GM12878 (cell line): ENCODE data around the gene PEX12. TPM values are rescaled to one million over a fixed set of nuclear protein-coding genes. Genes with fewer than 3 reads are reported as not detected.
"Not testable (repeated sequence)": the region's sequence is repeated elsewhere in the genome, so short reads cannot be mapped to it uniquely, and the experiment has no call there.

Source experiments
- ATAC-seq: fragments of 200-7000 bp; cut with Tn5 transposase; 3 replicates; pipeline ENCODE4 v1.9.1; 2020; ENCODE audit warnings: mild to moderate bottlenecking, moderate library complexity
- BruUV-seq: library from RNA; stranded (reverse); fragments of 400-500 nt; replicated peaks from 2 replicates; lab custom pipeline; 2021; lab: Mats Ljungman, UMichigan
- CTCF ChIA-PET: fragments of 300-600 bp; sonication (Branson Sonifier 250); formaldehyde crosslinking; extraction: SDS; loops from one replicate; lab custom pipeline; 2021; ENCODE audit warnings: inconsistent platforms; lab: Yijun Ruan, JAX
- POLR2A ChIA-PET: fragments of 350-600 bp; formaldehyde crosslinking; extraction: SDS; loops from one replicate; lab custom pipeline; 2021; ENCODE audit warnings: inconsistent platforms; lab: Charles Lee
- RAD21 ChIA-PET: fragments of 300-600 bp; sonication (Branson Sonifier 250); formaldehyde crosslinking; loops from one replicate; lab custom pipeline; 2023; ENCODE audit warnings: antibody characterized with exemption; ENCODE audit not compliant: unreplicated experiment; lab: Charles Lee
- SMC1A ChIA-PET: fragments of 300-600 bp; sonication (Branson Sonifier 250); formaldehyde crosslinking; loops from one replicate; lab custom pipeline; 2023; ENCODE audit not compliant: unreplicated experiment, uncharacterized antibody; lab: Charles Lee
- DNase-seq: peaks from one replicate; pipeline ENCODE4 v3.0.0-alpha.2; 2011; ENCODE audit warnings: low read depth, low spot score
- FAIRE-seq: peaks from 3 replicates; lab custom pipeline; 2011; peaks lifted over from hg19 to GRCh38; lab: Jason Lieb, UNC
- H2AFZ ChIP-seq: 2 replicates; pipeline ENCODE4 v1.6.0; 2011; ENCODE audit warnings: low read depth, low read length, control low read depth; ENCODE audit not compliant: control insufficient read depth
- H3K27ac ChIP-seq: 2 replicates; pipeline ENCODE4 v1.5.1; 2011; ENCODE audit warnings: control low read depth; ENCODE audit not compliant: control insufficient read depth, insufficient read depth
- H3K27me3 ChIP-seq, 2 experiments: replicated peaks in 1 of 2; 2 replicates each; pipeline versions ENCODE4 v1.6.0 to v1.6.1; 2011; ENCODE audit warnings: low read length in 1 of 2; ENCODE audit not compliant: control insufficient read depth in 2 of 2, insufficient read depth in 2 of 2
- H3K36me3 ChIP-seq, 2 experiments: 2 replicates each; pipeline ENCODE4 v1.5.1; 2011; ENCODE audit warnings: low read length in 1 of 2; ENCODE audit not compliant: control insufficient read depth in 2 of 2, insufficient read depth in 2 of 2
- H3K4me1 ChIP-seq: 2 replicates; pipeline ENCODE4 v1.6.1; 2011; ENCODE audit warnings: mild to moderate bottlenecking, low read length, moderate library complexity, mixed read lengths; ENCODE audit not compliant: control insufficient read depth, insufficient read depth
- H3K4me2 ChIP-seq: 2 replicates; pipeline ENCODE4 v1.6.0; 2011; ENCODE audit warnings: control low read depth; ENCODE audit not compliant: control insufficient read depth, insufficient read depth
- H3K4me3 ChIP-seq: fragments of 200-600 bp; sonication (generic); 2 replicates; pipeline ENCODE4 v1.5.1; 2016
- H3K79me2 ChIP-seq: 2 replicates; pipeline ENCODE4 v1.6.0; 2011; ENCODE audit warnings: low read length; ENCODE audit not compliant: control insufficient read depth, insufficient read depth
- H3K9ac ChIP-seq: 2 replicates; pipeline ENCODE4 v1.8.0; 2011; ENCODE audit warnings: low read length, control low read depth, mixed read lengths; ENCODE audit not compliant: control insufficient read depth, insufficient read depth
- H3K9me3 ChIP-seq: replicated peaks from 3 replicates; pipeline ENCODE4 v1.5.1; 2011; ENCODE audit warnings: mild to moderate bottlenecking, low read length; ENCODE audit not compliant: control insufficient read depth, insufficient read depth
- H4K20me1 ChIP-seq: 2 replicates; pipeline ENCODE4 v1.6.0; 2011; ENCODE audit not compliant: control insufficient read depth, insufficient read depth
- ATF7 ChIP-seq: fragments of 450-650 bp; IDR thresholded peaks from 2 replicates; pipeline ENCODE4 v1.6.1; 2016; ENCODE audit warnings: low read depth, mild to moderate bottlenecking
- CBX3 ChIP-seq: fragments of 200-600 bp; sonication (generic); IDR thresholded peaks from 2 replicates; pipeline ENCODE4 v1.6.1; 2016; ENCODE audit warnings: low read depth, borderline replicate concordance
- CREB1 ChIP-seq: IDR thresholded peaks from 2 replicates; pipeline ENCODE4 v1.6.1; 2012; ENCODE audit warnings: low read depth, mild to moderate bottlenecking, inconsistent platforms
- NFXL1 ChIP-seq: fragments of 450-650 bp; IDR thresholded peaks from 2 replicates; pipeline ENCODE4 v1.6.1; 2017; ENCODE audit warnings: antibody characterized with exemption, mild to moderate bottlenecking, borderline replicate concordance
- NR2C2 ChIP-seq: IDR thresholded peaks from 2 replicates; pipeline ENCODE4 v1.6.1; 2011; ENCODE audit warnings: borderline replicate concordance, low read depth; ENCODE audit not compliant: control insufficient read depth, insufficient read length
- POLR2A ChIP-seq: IDR thresholded peaks from 2 replicates; pipeline ENCODE4 v1.6.1; 2011; ENCODE audit warnings: low read depth, mild to moderate bottlenecking, low read length
- SIX5 ChIP-seq: IDR thresholded peaks from 2 replicates; pipeline ENCODE4 v1.6.1; 2011; ENCODE audit warnings: mild to moderate bottlenecking, low read depth, low read length, moderate library complexity; ENCODE audit not compliant: severe bottlenecking
- ZBTB4 ChIP-seq: fragments of 450-650 bp; formaldehyde crosslinking; IDR thresholded peaks from 2 replicates; pipeline ENCODE4 v1.4.0; 2022; ENCODE audit warnings: mild to moderate bottlenecking, moderate library complexity
- WGBS: methylation state at CpG from one replicate; pipeline ENCODE4 v1.1.6; 2016; ENCODE audit warnings: low lambda C conversion rate; ENCODE audit not compliant: insufficient replicate concordance, insufficient coverage; ENCODE audit errors: missing lambda C conversion rate; 5-methylcytosine and 5-hydroxymethylcytosine counted together
- in situ Hi-C: fragments of 300-500 bp; cut with MboI; formaldehyde crosslinking; loops from 9 replicates; pipeline ENCODE4 v1.14.3; 2018; ENCODE audit warnings: mixed read lengths
- intact Hi-C: fragments of 100-400 bp; cut with micrococcal nuclease; formaldehyde crosslinking; loops from one replicate; pipeline ENCODE4 v1.14.2; 2022; ENCODE audit not compliant: unreplicated experiment
- polyA plus RNA-seq, 11 experiments: library from polyadenylated mRNA; depleted of rRNA in 4 of 11; unstranded in 6 of 11; stranded (reverse) in 5 of 11; fragments of >200 nt; fragmentation: Nextera tagmentation in 4 of 11; fragmentation: Illumina TruSeq in 1 of 11; extraction: Ambion mirVana in 4 of 11; extraction: Trizol in 1 of 11; gene quantifications; 1 replicate in 1 of 11; 2 replicates in 10 of 11; pipeline versions ENCODE4 v1.2.1 to v1.2.3, GENCODE V29; 2011 to 2016; ENCODE audit warnings: inconsistent platforms in 2 of 11, missing spikeins in 2 of 11, low read depth in 1 of 11
- total RNA-seq, 4 experiments: library from RNA; depleted of rRNA in 3 of 4; stranded (reverse); fragments of >200 nt in 3 of 4; fragmentation: Illumina TruSeq in 1 of 4; extraction: Trizol in 1 of 4; gene quantifications; 2 replicates each; pipeline versions ENCODE4 v1.2.1 to v1.2.3, GENCODE V29; 2013 to 2021
- TF ChIP-seq, protein P1 (sequence below): IDR thresholded peaks from 2 replicates; pipeline ENCODE4 v1.6.1; 2012; ENCODE audit warnings: low read depth, low read length, improper control_type of control experiment

Gene PEX12
- total and polyA plus RNA-seq, 10 of the 15 experiments (the other 5 are each of a cell fraction or from before 2014, with no cell fraction given), result 2.9 to 15.8 (median 4.6) TPM

- no peaks in the 10 kb centered on the region for H3K9me3 ChIP-seq
- H3K4me1 ChIP-seq, result peaks cover 3% of the 10 kb centered on the region; the same call in 1 of the 2 replicates
- H3K36me3 ChIP-seq, result no peaks in the 10 kb centered on the region
- H3K27ac ChIP-seq, result no peak overlapping the region
- POLR2A ChIA-PET, result interaction anchor here (0.7 to 2.7 kb wide), 7 partner anchors 8 to 477 kb away, joined by 3 to 16 read pairs (median 5); partner anchors contain the start of gene PEX12
- H3K4me3 ChIP-seq, result no peak overlapping the region
- SMC1A ChIA-PET, result interaction anchor here (1.2 kb wide), 1 partner anchor 9 kb away, joined by 3 read pairs; no protein-coding TSS in a partner anchor
- no peak overlapping the region for H2AFZ ChIP-seq
- H3K27me3 ChIP-seq, result no peaks in the 10 kb centered on the region; a peak in 1 of 4 replicates
- H4K20me1 ChIP-seq, result no peaks in the 10 kb centered on the region
- in situ Hi-C loops, result no loop called here
- H3K79me2 ChIP-seq, result peaks cover 24% of the 10 kb centered on the region
- ATAC-seq, result no peak
- RAD21 ChIA-PET, result no interaction called here
- no peak overlapping the region for H3K4me2 ChIP-seq
- H3K9ac ChIP-seq, result no peak overlapping the region
- 98% methylated on average over 11 of the region's 11 CpGs for WGBS
- FAIRE-seq, result no peak
- intact Hi-C loops, result no loop called here
- no peak for TF ChIP-seq NR2C2
- no peak for TF ChIP-seq CREB1
- no peak for TF ChIP-seq SIX5
- no peak for TF ChIP-seq POLR2A
- no peak for TF ChIP-seq ATF7
- TF ChIP-seq, protein P1, sequence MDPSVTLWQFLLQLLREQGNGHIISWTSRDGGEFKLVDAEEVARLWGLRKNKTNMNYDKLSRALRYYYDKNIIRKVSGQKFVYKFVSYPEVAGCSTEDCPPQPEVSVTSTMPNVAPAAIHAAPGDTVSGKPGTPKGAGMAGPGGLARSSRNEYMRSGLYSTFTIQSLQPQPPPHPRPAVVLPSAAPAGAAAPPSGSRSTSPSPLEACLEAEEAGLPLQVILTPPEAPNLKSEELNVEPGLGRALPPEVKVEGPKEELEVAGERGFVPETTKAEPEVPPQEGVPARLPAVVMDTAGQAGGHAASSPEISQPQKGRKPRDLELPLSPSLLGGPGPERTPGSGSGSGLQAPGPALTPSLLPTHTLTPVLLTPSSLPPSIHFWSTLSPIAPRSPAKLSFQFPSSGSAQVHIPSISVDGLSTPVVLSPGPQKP, result no peak
- no peak for TF ChIP-seq NFXL1
- no peak for TF ChIP-seq ZBTB4 (CRISPR knock-in tag)
- TF ChIP-seq CBX3, result no peak
- no peak for DNase-seq
- CTCF ChIA-PET, result no interaction called here
- no TSS peak for BruUV-seq
Measured at GRCh38 chr17:35566968-35567367, 11.4 kb downstream of the PEX12 start.

DNA sequence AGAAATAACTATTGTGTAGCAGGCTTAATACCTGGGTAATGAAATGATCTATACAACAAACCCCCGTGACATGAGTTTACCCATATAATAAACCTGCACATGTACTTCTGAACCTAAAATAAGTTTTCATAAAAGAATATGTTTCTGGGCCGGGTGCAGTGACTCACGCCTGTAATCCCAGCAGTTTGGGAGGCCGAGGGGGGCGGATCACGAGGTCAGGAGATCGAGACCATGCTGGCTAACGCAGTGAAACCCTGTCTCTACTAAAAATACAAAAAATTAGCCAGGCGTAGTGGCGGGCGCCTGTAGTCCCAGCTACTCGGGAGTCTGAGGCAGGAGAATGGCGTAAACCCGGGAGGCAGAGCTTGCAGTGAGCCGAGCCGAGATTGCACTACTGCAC, 15.2 kb downstream of the PEX12 start:
- 80% methylated on average over 16 of the region's 16 CpGs for WGBS
- H3K4me2 ChIP-seq, H3K27ac ChIP-seq, H3K9me3 ChIP-seq, H4K20me1 ChIP-seq, FAIRE-seq, H3K36me3 ChIP-seq, H2AFZ ChIP-seq, ATAC-seq, H3K4me1 ChIP-seq, H3K79me2 ChIP-seq, H3K4me3 ChIP-seq, intact Hi-C loops, DNase-seq, SMC1A ChIA-PET, in situ Hi-C loops, H3K9ac ChIP-seq, BruUV-seq, H3K27me3 ChIP-seq: not testable (repeated sequence)
- CTCF ChIA-PET, result interaction anchor here (0.7 to 1.3 kb wide), 3 partner anchors 15 to 443 kb away, joined by 3 to 4 read pairs (median 3); partner anchors contain the start of gene RAD51D
- RAD21 ChIA-PET, result interaction anchor here (1.0 kb wide), 1 partner anchor 184 kb away, joined by 3 read pairs; no protein-coding TSS in a partner anchor
- POLR2A ChIA-PET, result interaction anchor here (0.6 kb wide), 1 partner anchor 25 kb away, joined by 3 read pairs; no protein-coding TSS in a partner anchor
